GM18502 (cell line): ENCODE measurements around the gene AMOTL1.
"Not testable (repeated sequence)": the region's sequence is repeated elsewhere in the genome, so short reads cannot be mapped to it uniquely, and the experiment has no call there.

ENCODE experiments used
- ATAC-seq: cut with Tn5 transposase; IDR thresholded peaks from one replicate; pipeline ENCODE4 v1.9.1; 2021; ENCODE audit warnings: mild to moderate bottlenecking; ENCODE audit not compliant: unreplicated experiment, poor library complexity

AMOTL1 gene

GRCh38 chr11:94849839-94850238 lies 81.7 kb downstream of the AMOTL1 start:
- ATAC-seq: no peak

- ATAC-seq: no peak
Measured at GRCh38 chr11:94851864-94852636, 83.9 kb downstream of the AMOTL1 start.

- ATAC-seq: not testable (repeated sequence)
Measured at GRCh38 chr11:94853288-94853687, 85.1 kb downstream of the AMOTL1 start.

- no peak for ATAC-seq
Measured at GRCh38 chr11:94853836-94854235, 85.7 kb downstream of the AMOTL1 start.

GRCh38 chr11:94854770-94855633 lies 86.8 kb downstream of the AMOTL1 start:
- ATAC-seq: no peak

GRCh38 chr11:94855666-94856065 lies 87.5 kb downstream of the AMOTL1 start:
- no peak for ATAC-seq

- ATAC-seq: no peak
Measured at GRCh38 chr11:94856443-94856842, 88.3 kb downstream of the AMOTL1 start.

GRCh38 chr11:94857337-94857736 lies 89.2 kb downstream of the AMOTL1 start:
- ATAC-seq: no peak

- ATAC-seq: no peak
Measured at GRCh38 chr11:94858012-94858705, 90.0 kb downstream of the AMOTL1 start.

GRCh38 chr11:94860333-94860732 lies 92.2 kb downstream of the AMOTL1 start:
- no peak for ATAC-seq

- no peak for ATAC-seq
Measured at GRCh38 chr11:94861306-94861845, 93.2 kb downstream of the AMOTL1 start.

- no peak for ATAC-seq
Measured at GRCh38 chr11:94862926-94863880, 95.0 kb downstream of the AMOTL1 start.

- ATAC-seq: no peak
Measured at GRCh38 chr11:94864506-94865045, 96.4 kb downstream of the AMOTL1 start.

GRCh38 chr11:94866231-94866822 lies 98.2 kb downstream of the AMOTL1 start:
- ATAC-seq: no peak

- no peak for ATAC-seq
Measured at GRCh38 chr11:94866936-94867795, 99.0 kb downstream of the AMOTL1 start.

- ATAC-seq: no peak
Measured at GRCh38 chr11:94868468-94868867, 100.3 kb downstream of the AMOTL1 start.

- no peak for ATAC-seq
Measured at GRCh38 chr11:94869186-94869585, 101.0 kb downstream of the AMOTL1 start.

GRCh38 chr11:94870422-94870821 lies 102.3 kb downstream of the AMOTL1 start:
- ATAC-seq: no peak
